ENCODE data around the gene SLC11A2.

GRCh38 chr12:50952510-50952909 is 73.7 kb downstream of the SLC11A2 start, which contains the start of gene HIGD1C:
- no peak for TF ChIP-seq TOX (CRISPR knock-in tag; IDR thresholded peaks at IDR 0.05; ENCODE audit: borderline replicate concordance)
- no peak for TF ChIP-seq RARB (CRISPR knock-in tag; IDR thresholded peaks at IDR 0.05)
- TF ChIP-seq ZNF8 (CRISPR knock-in tag; IDR thresholded peaks at IDR 0.05): no peak
- no peak for TF ChIP-seq OSR1 (CRISPR knock-in tag; IDR thresholded peaks at IDR 0.05)
- TF ChIP-seq ZFP30 (CRISPR knock-in tag; IDR thresholded peaks at IDR 0.05): no peak
- TF ChIP-seq ZFP3 (CRISPR knock-in tag; IDR thresholded peaks at IDR 0.05): no peak
- no peak for TF ChIP-seq PATZ1 (CRISPR knock-in tag; IDR thresholded peaks at IDR 0.05; ENCODE audit: borderline replicate concordance)
- no peak for TF ChIP-seq ESRRG (CRISPR knock-in tag; IDR thresholded peaks at IDR 0.05)
